Stimulated activated CD4-positive, alpha-beta T cell treated with anti-CD3 and anti-CD28 coated beads, Interleukin-1b, Interleukin-23, amount 100 ng/mL, for 4 hours (primary cell): ENCODE measurements around the gene SPEG.

Source experiments
- DNase-seq, 2 donors: peaks; one replicate each; pipeline ENCODE4 v3.0.0-alpha.2; 2020; ENCODE audit warnings: low read depth in 2 of 2

SPEG gene

GRCh38 chr2:219477179-219477578 is 42.5 kb downstream of the SPEG start:
- DNase-seq: no peak

GRCh38 chr2:219477815-219478214 is 43.2 kb downstream of the SPEG start:
- no peak for DNase-seq

- DNase-seq: no peak
Measured at GRCh38 chr2:219478916-219479315, 44.3 kb downstream of the SPEG start.

- no peak for DNase-seq
Measured at GRCh38 chr2:219480004-219480403, 45.4 kb downstream of the SPEG start.

GRCh38 chr2:219482674-219483405 is 48.2 kb downstream of the SPEG start:
- DNase-seq: no peak

GRCh38 chr2:219483451-219484342 is 49.1 kb downstream of the SPEG start:
- DNase-seq: no peak

GRCh38 chr2:219484343-219485200 is 49.9 kb downstream of the SPEG start:
- no peak for DNase-seq

- no peak for DNase-seq
Measured at GRCh38 chr2:219485201-219485580, 50.5 kb downstream of the SPEG start.

GRCh38 chr2:219486380-219486959 is 51.8 kb downstream of the SPEG start:
- no peak for DNase-seq

- no peak for DNase-seq
Measured at GRCh38 chr2:219488149-219488843, 53.7 kb downstream of the SPEG start.

GRCh38 chr2:219488844-219489194 is 54.2 kb downstream of the SPEG start:
- DNase-seq: no peak

GRCh38 chr2:219489315-219489714 is 54.7 kb downstream of the SPEG start:
- DNase-seq: no peak

GRCh38 chr2:219490186-219490585 is 55.5 kb downstream of the SPEG start:
- no peak for DNase-seq

- no peak for DNase-seq
Measured at GRCh38 chr2:219490600-219491130, 56.0 kb downstream of the SPEG start.

GRCh38 chr2:219491278-219491963 is 56.8 kb downstream of the SPEG start:
- DNase-seq: no peak

GRCh38 chr2:219492575-219492974 is 57.9 kb downstream of the SPEG start:
- no peak for DNase-seq

- DNase-seq: no peak
Measured at GRCh38 chr2:219493086-219493485, 58.4 kb downstream of the SPEG start.

GRCh38 chr2:219494952-219495530 is 60.4 kb downstream of the SPEG start:
- no peak for DNase-seq

GRCh38 chr2:219495531-219496122 is 61.0 kb downstream of the SPEG start:
- peak; percentile 37 to 41 for DNase-seq
